Measurements from ENCODE around the gene NOL11. TPM values are rescaled to one million over a fixed set of nuclear protein-coding genes. Genes with fewer than 3 reads are reported as not detected.

NOL11 gene
- total and polyA plus RNA-seq, 2 of the 8 experiments (the other 6 are each of a cell fraction or from before 2014, with no cell fraction given), result 58.0 to 97.2 TPM

DNA sequence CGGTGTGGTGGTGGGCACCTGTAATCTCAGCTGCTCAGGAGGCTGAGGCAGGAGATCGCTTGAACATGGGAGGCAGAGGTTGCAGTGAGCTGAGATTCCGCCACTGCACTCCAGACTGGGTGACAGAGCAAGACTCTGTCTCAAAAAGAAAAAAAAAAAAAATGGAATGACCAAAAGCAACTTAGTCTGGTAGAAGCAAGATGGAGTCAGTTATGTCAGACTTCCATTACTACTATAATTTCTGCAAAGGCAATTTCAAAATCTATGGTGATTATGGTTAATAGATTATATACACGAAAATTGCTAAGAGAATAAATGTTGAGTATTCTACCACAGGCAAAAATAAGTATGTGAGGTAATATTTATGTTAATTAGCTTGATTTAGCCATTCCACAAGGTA, 32.3 kb downstream of the NOL11 start (continued):
- TF ChIP-seq, protein P1, sequence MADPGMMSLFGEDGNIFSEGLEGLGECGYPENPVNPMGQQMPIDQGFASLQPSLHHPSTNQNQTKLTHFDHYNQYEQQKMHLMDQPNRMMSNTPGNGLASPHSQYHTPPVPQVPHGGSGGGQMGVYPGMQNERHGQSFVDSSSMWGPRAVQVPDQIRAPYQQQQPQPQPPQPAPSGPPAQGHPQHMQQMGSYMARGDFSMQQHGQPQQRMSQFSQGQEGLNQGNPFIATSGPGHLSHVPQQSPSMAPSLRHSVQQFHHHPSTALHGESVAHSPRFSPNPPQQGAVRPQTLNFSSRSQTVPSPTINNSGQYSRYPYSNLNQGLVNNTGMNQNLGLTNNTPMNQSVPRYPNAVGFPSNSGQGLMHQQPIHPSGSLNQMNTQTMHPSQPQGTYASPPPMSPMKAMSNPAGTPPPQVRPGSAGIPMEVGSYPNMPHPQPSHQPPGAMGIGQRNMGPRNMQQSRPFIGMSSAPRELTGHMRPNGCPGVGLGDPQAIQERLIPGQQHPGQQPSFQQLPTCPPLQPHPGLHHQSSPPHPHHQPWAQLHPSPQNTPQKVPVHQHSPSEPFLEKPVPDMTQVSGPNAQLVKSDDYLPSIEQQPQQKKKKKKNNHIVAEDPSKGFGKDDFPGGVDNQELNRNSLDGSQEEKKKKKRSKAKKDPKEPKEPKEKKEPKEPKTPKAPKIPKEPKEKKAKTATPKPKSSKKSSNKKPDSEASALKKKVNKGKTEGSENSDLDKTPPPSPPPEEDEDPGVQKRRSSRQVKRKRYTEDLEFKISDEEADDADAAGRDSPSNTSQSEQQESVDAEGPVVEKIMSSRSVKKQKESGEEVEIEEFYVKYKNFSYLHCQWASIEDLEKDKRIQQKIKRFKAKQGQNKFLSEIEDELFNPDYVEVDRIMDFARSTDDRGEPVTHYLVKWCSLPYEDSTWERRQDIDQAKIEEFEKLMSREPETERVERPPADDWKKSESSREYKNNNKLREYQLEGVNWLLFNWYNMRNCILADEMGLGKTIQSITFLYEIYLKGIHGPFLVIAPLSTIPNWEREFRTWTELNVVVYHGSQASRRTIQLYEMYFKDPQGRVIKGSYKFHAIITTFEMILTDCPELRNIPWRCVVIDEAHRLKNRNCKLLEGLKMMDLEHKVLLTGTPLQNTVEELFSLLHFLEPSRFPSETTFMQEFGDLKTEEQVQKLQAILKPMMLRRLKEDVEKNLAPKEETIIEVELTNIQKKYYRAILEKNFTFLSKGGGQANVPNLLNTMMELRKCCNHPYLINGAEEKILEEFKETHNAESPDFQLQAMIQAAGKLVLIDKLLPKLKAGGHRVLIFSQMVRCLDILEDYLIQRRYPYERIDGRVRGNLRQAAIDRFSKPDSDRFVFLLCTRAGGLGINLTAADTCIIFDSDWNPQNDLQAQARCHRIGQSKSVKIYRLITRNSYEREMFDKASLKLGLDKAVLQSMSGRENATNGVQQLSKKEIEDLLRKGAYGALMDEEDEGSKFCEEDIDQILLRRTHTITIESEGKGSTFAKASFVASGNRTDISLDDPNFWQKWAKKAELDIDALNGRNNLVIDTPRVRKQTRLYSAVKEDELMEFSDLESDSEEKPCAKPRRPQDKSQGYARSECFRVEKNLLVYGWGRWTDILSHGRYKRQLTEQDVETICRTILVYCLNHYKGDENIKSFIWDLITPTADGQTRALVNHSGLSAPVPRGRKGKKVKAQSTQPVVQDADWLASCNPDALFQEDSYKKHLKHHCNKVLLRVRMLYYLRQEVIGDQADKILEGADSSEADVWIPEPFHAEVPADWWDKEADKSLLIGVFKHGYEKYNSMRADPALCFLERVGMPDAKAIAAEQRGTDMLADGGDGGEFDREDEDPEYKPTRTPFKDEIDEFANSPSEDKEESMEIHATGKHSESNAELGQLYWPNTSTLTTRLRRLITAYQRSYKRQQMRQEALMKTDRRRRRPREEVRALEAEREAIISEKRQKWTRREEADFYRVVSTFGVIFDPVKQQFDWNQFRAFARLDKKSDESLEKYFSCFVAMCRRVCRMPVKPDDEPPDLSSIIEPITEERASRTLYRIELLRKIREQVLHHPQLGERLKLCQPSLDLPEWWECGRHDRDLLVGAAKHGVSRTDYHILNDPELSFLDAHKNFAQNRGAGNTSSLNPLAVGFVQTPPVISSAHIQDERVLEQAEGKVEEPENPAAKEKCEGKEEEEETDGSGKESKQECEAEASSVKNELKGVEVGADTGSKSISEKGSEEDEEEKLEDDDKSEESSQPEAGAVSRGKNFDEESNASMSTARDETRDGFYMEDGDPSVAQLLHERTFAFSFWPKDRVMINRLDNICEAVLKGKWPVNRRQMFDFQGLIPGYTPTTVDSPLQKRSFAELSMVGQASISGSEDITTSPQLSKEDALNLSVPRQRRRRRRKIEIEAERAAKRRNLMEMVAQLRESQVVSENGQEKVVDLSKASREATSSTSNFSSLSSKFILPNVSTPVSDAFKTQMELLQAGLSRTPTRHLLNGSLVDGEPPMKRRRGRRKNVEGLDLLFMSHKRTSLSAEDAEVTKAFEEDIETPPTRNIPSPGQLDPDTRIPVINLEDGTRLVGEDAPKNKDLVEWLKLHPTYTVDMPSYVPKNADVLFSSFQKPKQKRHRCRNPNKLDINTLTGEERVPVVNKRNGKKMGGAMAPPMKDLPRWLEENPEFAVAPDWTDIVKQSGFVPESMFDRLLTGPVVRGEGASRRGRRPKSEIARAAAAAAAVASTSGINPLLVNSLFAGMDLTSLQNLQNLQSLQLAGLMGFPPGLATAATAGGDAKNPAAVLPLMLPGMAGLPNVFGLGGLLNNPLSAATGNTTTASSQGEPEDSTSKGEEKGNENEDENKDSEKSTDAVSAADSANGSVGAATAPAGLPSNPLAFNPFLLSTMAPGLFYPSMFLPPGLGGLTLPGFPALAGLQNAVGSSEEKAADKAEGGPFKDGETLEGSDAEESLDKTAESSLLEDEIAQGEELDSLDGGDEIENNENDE (IDR thresholded peaks at IDR 0.05; ENCODE audit: insufficient replicate concordance, low read length), result no peak
